ENCODE results near the gene NEGR1. TPM values are rescaled to one million over a fixed set of nuclear protein-coding genes. Genes with fewer than 3 reads are reported as not detected.

NEGR1 gene
- total RNA-seq, 4 donors from 2014 or later, result 34.5 to 58.8 (median 48.5) TPM

DNA sequence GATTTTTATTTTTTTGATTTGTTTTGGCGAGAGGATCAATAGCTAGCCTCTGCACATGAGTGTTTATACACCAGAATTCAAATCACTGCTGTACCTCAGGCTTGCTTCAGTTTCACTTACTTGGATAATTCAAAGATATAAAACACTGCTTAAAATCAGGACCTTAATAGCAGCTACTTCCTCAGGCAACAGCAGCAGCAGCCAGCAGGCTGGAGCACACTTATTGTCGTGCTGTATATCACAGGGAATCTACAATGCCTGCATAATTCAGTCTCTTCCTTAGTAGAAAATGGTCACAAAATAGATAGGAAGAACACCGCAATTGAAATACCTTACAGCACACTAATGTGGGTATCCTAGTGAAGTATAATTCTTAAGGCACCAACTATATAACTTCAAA, 497.3 kb downstream of the NEGR1 start:
- TF ChIP-seq EP300 (IDR thresholded peaks at IDR 0.05) (no peak), POLR2AphosphoS5 (IDR thresholded peaks at IDR 0.05) (no peak), POLR2A (IDR thresholded peaks at IDR 0.05; ENCODE audit: low read depth) (no peak)
- TF ChIP-seq, protein P1, sequence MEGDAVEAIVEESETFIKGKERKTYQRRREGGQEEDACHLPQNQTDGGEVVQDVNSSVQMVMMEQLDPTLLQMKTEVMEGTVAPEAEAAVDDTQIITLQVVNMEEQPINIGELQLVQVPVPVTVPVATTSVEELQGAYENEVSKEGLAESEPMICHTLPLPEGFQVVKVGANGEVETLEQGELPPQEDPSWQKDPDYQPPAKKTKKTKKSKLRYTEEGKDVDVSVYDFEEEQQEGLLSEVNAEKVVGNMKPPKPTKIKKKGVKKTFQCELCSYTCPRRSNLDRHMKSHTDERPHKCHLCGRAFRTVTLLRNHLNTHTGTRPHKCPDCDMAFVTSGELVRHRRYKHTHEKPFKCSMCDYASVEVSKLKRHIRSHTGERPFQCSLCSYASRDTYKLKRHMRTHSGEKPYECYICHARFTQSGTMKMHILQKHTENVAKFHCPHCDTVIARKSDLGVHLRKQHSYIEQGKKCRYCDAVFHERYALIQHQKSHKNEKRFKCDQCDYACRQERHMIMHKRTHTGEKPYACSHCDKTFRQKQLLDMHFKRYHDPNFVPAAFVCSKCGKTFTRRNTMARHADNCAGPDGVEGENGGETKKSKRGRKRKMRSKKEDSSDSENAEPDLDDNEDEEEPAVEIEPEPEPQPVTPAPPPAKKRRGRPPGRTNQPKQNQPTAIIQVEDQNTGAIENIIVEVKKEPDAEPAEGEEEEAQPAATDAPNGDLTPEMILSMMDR (IDR thresholded peaks at IDR 0.05), result no peak
- no peaks in the 10 kb centered on the region for H3K36me3 ChIP-seq
- DNase-seq (ENCODE audit: extremely low spot score), result no peak
- intact Hi-C loops (cut with DNase I), result no loop called here
- no peaks in the 10 kb centered on the region for H3K9me3 ChIP-seq
- peaks cover 3 to 15% (median 6%) of the 10 kb centered on the region in 4 donors for H3K4me1 ChIP-seq
- no peaks in the 10 kb centered on the region for H3K27me3 ChIP-seq
- H3K27ac ChIP-seq (replicated peaks in 1 of 4), result no peak overlapping the region
- H3K4me3 ChIP-seq, result no peak overlapping the region
- 71% methylated on average over 3 of the region's 3 CpGs for WGBS

DNA sequence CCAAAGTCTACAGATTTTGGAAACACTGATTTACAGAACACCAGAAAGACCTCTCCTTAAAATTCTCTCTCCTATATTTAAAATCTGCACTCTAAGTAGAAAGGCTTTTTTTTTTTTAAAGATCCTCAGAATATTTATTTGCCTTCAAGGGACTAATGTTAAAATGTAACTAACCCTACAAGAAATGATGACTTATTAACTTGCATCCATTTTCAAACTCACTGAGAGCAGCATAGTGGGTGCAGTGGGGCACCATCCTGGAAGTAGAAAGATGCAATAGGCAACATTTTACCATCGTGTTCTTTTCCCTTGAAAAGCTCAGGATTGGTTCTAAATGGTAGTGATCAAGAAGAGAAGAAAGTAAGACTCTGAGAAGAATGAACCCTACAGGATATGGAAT, 498.1 kb downstream of the NEGR1 start:
- peaks cover 3 to 15% (median 6%) of the 10 kb centered on the region in 4 donors for H3K4me1 ChIP-seq
- no peak for DNase-seq (ENCODE audit: extremely low spot score)
- H3K27me3 ChIP-seq, result no peaks in the 10 kb centered on the region
- H3K4me3 ChIP-seq, result no peak overlapping the region
- intact Hi-C loops (cut with DNase I), result no loop called here
- no peak overlapping the region for H3K27ac ChIP-seq (replicated peaks in 1 of 4)
- H3K36me3 ChIP-seq, result no peaks in the 10 kb centered on the region
- WGBS, result 93% methylated on average over 1 of the region's 1 CpG
- no peaks in the 10 kb centered on the region for H3K9me3 ChIP-seq
- TF ChIP-seq EP300 (IDR thresholded peaks at IDR 0.05) (no peak), POLR2AphosphoS5 (IDR thresholded peaks at IDR 0.05) (no peak), POLR2A (IDR thresholded peaks at IDR 0.05; ENCODE audit: low read depth) (no peak)
- TF ChIP-seq, protein P1 (IDR thresholded peaks at IDR 0.05), result no peak

DNA sequence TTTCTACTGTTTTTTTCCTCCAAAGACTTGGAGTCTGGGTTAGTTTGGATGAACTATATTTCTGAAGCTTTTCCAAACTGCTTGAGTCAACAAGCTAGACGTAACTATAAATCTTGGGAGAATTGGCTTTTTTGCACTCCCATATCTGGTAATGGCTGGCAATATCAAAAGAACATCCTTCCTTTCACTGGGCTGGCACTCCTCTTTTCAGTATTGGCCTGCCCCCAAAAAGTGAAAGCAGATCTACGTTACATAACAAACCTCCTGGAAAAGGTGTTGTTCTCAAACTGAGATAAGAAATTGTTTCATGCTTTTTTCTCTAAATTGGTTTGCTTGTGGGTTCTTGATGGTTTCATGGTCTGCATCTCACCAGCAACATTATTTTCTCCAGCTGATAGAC, 499.3 kb downstream of the NEGR1 start:
- no peaks in the 10 kb centered on the region for H3K36me3 ChIP-seq
- H3K4me1 ChIP-seq, result peaks cover 3 to 15% (median 6%) of the 10 kb centered on the region in 4 donors
- intact Hi-C loops (cut with DNase I), result no loop called here
- H3K27me3 ChIP-seq, result no peaks in the 10 kb centered on the region
- no peak overlapping the region for H3K4me3 ChIP-seq
- TF ChIP-seq EP300 (IDR thresholded peaks at IDR 0.05), result no peak
- no peak for TF ChIP-seq POLR2AphosphoS5 (IDR thresholded peaks at IDR 0.05)
- TF ChIP-seq POLR2A (IDR thresholded peaks at IDR 0.05; ENCODE audit: low read depth), result no peak
- TF ChIP-seq, protein P1 (IDR thresholded peaks at IDR 0.05), result no peak
- H3K9me3 ChIP-seq, result no peaks in the 10 kb centered on the region
- no peak for DNase-seq (ENCODE audit: extremely low spot score)
- 54% methylated on average over 2 of the region's 2 CpGs for WGBS
- no peak overlapping the region for H3K27ac ChIP-seq (replicated peaks in 1 of 4)

DNA sequence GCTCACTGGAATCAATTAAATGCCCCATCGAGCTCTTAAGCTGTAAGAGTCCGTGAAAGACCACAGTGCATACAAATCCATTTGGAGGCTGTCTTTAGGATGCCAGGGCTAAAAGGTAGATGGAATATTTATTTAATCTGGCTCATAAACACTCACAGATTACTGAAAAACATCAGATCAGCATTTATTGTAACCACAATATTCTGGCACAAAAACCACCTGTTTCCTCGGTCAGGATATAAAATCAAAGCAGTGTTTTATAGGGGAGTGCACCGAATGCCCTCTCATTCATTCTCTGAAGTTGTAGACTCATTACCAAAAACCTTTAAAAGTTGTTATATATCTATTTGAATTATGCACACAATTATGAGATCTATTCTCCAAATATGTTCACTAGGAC, 500.9 kb downstream of the NEGR1 start:
- intact Hi-C loops (cut with DNase I), result no loop called here
- H3K27me3 ChIP-seq, result no peaks in the 10 kb centered on the region
- no peaks in the 10 kb centered on the region for H3K9me3 ChIP-seq
- H3K4me1 ChIP-seq, result peaks cover 3 to 15% (median 6%) of the 10 kb centered on the region in 4 donors
- TF ChIP-seq EP300 (IDR thresholded peaks at IDR 0.05) (no peak), POLR2A (IDR thresholded peaks at IDR 0.05; ENCODE audit: low read depth) (no peak), POLR2AphosphoS5 (IDR thresholded peaks at IDR 0.05) (no peak)
- TF ChIP-seq, protein P1 (IDR thresholded peaks at IDR 0.05), result no peak
- H3K36me3 ChIP-seq, result no peaks in the 10 kb centered on the region
- WGBS, result 88% methylated on average over 4 of the region's 4 CpGs
- no peak overlapping the region for H3K27ac ChIP-seq (replicated peaks in 1 of 4)
- H3K4me3 ChIP-seq, result no peak overlapping the region
- DNase-seq (ENCODE audit: extremely low spot score), result no peak

DNA sequence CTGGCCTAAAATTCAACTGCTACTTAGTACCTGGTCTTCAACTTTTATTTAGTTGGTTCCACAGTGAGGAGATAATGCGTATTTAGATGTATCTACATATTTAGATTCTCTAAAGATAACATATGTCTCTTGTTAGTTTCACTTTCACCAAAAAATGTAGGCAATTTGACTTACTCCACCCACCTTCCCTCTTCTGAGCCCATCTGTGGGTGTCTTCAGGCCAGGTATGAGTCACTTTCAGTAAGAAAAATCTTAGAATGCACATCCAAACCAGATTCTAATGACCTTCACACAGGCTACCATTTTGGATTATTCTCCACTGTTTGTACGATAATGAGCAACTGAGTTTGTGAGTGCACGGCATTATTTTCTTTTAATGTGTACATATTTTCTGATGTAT, 501.7 kb downstream of the NEGR1 start:
- no peak for TF ChIP-seq POLR2A (IDR thresholded peaks at IDR 0.05; ENCODE audit: low read depth)
- TF ChIP-seq EP300 (IDR thresholded peaks at IDR 0.05), result no peak
- TF ChIP-seq, protein P1 (IDR thresholded peaks at IDR 0.05), result no peak
- TF ChIP-seq POLR2AphosphoS5 (IDR thresholded peaks at IDR 0.05), result no peak
- intact Hi-C loops (cut with DNase I), result no loop called here

More for the DNA sequence above, 501.7 kb downstream of the NEGR1 start:
- Histone ChIP-seq H3K4me1 (peaks cover 3 to 14% (median 4%) of the 10 kb centered on the region in 4 donors), H3K27ac (replicated peaks in 1 of 4) (no peak overlapping the region), H3K27me3 (no peaks in the 10 kb centered on the region), H3K4me3 (no peak overlapping the region), H3K36me3 (peaks cover 0 to 4% (median 0%) of the 10 kb centered on the region in 4 donors), H3K9me3 (no peaks in the 10 kb centered on the region)
- no peak for DNase-seq (ENCODE audit: extremely low spot score)
- 98% methylated on average over 3 of the region's 3 CpGs for WGBS
